ENCODE results near the gene GTF3C2. TPM values are rescaled to one million over a fixed set of nuclear protein-coding genes. Genes with fewer than 3 reads are reported as not detected.

Gene GTF3C2
- polyA plus RNA-seq, 1 experiment: 39.0 TPM

GRCh38 chr2:27312152-27312551 is 44.4 kb downstream of the GTF3C2 start:
- TF ChIP-seq CTCF (IDR thresholded peaks at IDR 0.05; ENCODE audit: insufficient read depth, low read depth, low read length): no peak
- H3K4me3 ChIP-seq (ENCODE audit: low read depth, low read length): no peak overlapping the region
- peaks cover 5% of the 10 kb centered on the region for H3K27me3 ChIP-seq (ENCODE audit: control insufficient read depth, insufficient read depth, low read length)
- no peak for DNase-seq (ENCODE audit: low read depth)
- ChIA-PET POLR2A (no interaction called here), CTCF (interaction anchor here (1.2 to 1.9 kb wide), 3 partner anchors 9 to 32 kb away, joined by 3 to 12 read pairs (median 7); no protein-coding TSS in a partner anchor)
- H3K36me3 ChIP-seq (ENCODE audit: control insufficient read depth, insufficient read depth, low read length): peaks cover 11% of the 10 kb centered on the region

GRCh38 chr2:27309651-27310050 is 46.9 kb downstream of the GTF3C2 start:
- Histone ChIP-seq H3K36me3 (ENCODE audit: control insufficient read depth, insufficient read depth, low read length) (peaks cover 6% of the 10 kb centered on the region), H3K27me3 (ENCODE audit: control insufficient read depth, insufficient read depth, low read length) (peaks cover 16% of the 10 kb centered on the region), H3K4me3 (ENCODE audit: low read depth, low read length) (no peak overlapping the region)
- CTCF ChIA-PET: interaction anchor here (1.1 to 1.3 kb wide), 2 partner anchors 11 to 348 kb away, joined by 3 to 4 read pairs; no protein-coding TSS in a partner anchor
- no peak for DNase-seq (ENCODE audit: low read depth)
- TF ChIP-seq CTCF (IDR thresholded peaks at IDR 0.05; ENCODE audit: insufficient read depth, low read depth, low read length): no peak
- POLR2A ChIA-PET: interaction anchor here (0.6 kb wide), 1 partner anchor 8 kb away, joined by 4 read pairs; no protein-coding TSS in a partner anchor

- POLR2A ChIA-PET: no interaction called here
- no peak within 1 kb of the TSS for H3K4me3 ChIP-seq (ENCODE audit: low read depth, low read length)
- no peak for DNase-seq (ENCODE audit: low read depth)
- CTCF ChIA-PET: no interaction called here
- H3K36me3 ChIP-seq (ENCODE audit: control insufficient read depth, insufficient read depth, low read length): peaks cover 6% of the 10 kb centered on the region
- no peak for TF ChIP-seq CTCF (IDR thresholded peaks at IDR 0.05; ENCODE audit: insufficient read depth, low read depth, low read length)
- peaks cover 18% of the 10 kb centered on the region for H3K27me3 ChIP-seq (ENCODE audit: control insufficient read depth, insufficient read depth, low read length)
Measured at GRCh38 chr2:27308359-27308881, 48.1 kb downstream of the GTF3C2 start, which contains the start of gene UCN. Gene UCN, minus strand, starts transcription at chr2:27308445. Its CDS starts 550 bp downstream, at chr2:27307895.

GRCh38 chr2:27307545-27308358 is 48.8 kb downstream of the GTF3C2 start:
- no peak overlapping the region for H3K4me3 ChIP-seq (ENCODE audit: low read depth, low read length)
- POLR2A ChIA-PET: no interaction called here
- CTCF ChIA-PET: no interaction called here
- DNase-seq (ENCODE audit: low read depth): no peak
- H3K36me3 ChIP-seq (ENCODE audit: control insufficient read depth, insufficient read depth, low read length): peaks cover 6% of the 10 kb centered on the region
- TF ChIP-seq CTCF (IDR thresholded peaks at IDR 0.05; ENCODE audit: insufficient read depth, low read depth, low read length): no peak
- peaks cover 18% of the 10 kb centered on the region for H3K27me3 ChIP-seq (ENCODE audit: control insufficient read depth, insufficient read depth, low read length)

GRCh38 chr2:27307287-27307544 is 49.3 kb downstream of the GTF3C2 start:
- ChIA-PET POLR2A (no interaction called here), CTCF (interaction anchor here (1.8 kb wide), 1 partner anchor 26 kb away, joined by 5 read pairs; the partner anchor contains the start of gene TRIM54)
- no peak for TF ChIP-seq CTCF (IDR thresholded peaks at IDR 0.05; ENCODE audit: insufficient read depth, low read depth, low read length)
- peaks cover 6% of the 10 kb centered on the region for H3K36me3 ChIP-seq (ENCODE audit: control insufficient read depth, insufficient read depth, low read length)
- H3K4me3 ChIP-seq (ENCODE audit: low read depth, low read length): no peak overlapping the region
- no peak for DNase-seq (ENCODE audit: low read depth)
- peaks cover 18% of the 10 kb centered on the region for H3K27me3 ChIP-seq (ENCODE audit: control insufficient read depth, insufficient read depth, low read length)
